Loucy (cell line): ENCODE results near the gene FLVCR1.
"Not testable (repeated sequence)": the region's sequence is repeated elsewhere in the genome, so short reads cannot be mapped to it uniquely, and the experiment has no call there.

Experiments
- H2AFZ ChIP-seq: fragments of 200-600 bp; sonication (generic); 2 replicates; pipeline ENCODE4 v1.6.0; 2016; ENCODE audit warnings: antibody characterized with exemption, mild to moderate bottlenecking, low read length, moderate library complexity
- H3F3A ChIP-seq: fragments of 200-600 bp; 2 replicates; pipeline ENCODE4 v1.6.0; 2016; ENCODE audit warnings: antibody characterized with exemption, low read depth, mild to moderate bottlenecking
- H3K27me3 ChIP-seq: fragments of 200-600 bp; sonication (generic); 2 replicates; pipeline ENCODE4 v1.6.1; 2014; ENCODE audit warnings: low read length, mild to moderate bottlenecking; ENCODE audit not compliant: insufficient read depth, poor library complexity, severe bottlenecking
- H3K36me3 ChIP-seq: fragments of 200-600 bp; sonication (generic); 2 replicates; pipeline ENCODE4 v1.6.1; 2016; ENCODE audit warnings: low read length; ENCODE audit not compliant: insufficient read depth
- H3K4me1 ChIP-seq: fragments of 200-600 bp; sonication (generic); 2 replicates; pipeline ENCODE4 v1.5.1; 2014; ENCODE audit warnings: low read length, mild to moderate bottlenecking; ENCODE audit not compliant: insufficient read depth, poor library complexity, severe bottlenecking
- H3K4me2 ChIP-seq: fragments of 200-600 bp; sonication (generic); 2 replicates; pipeline ENCODE4 v1.6.0; 2014; ENCODE audit warnings: antibody characterized with exemption, low read length, low read depth, mild to moderate bottlenecking; ENCODE audit not compliant: poor library complexity, severe bottlenecking
- H3K4me3 ChIP-seq: fragments of 200-600 bp; sonication (generic); 2 replicates; pipeline ENCODE4 v1.5.1; 2014; ENCODE audit warnings: low read length, mild to moderate bottlenecking, mixed read lengths; ENCODE audit not compliant: poor library complexity, severe bottlenecking
- H3K79me2 ChIP-seq: fragments of 200-600 bp; sonication (generic); 2 replicates; pipeline ENCODE4 v1.6.1; 2014; ENCODE audit warnings: low read length; ENCODE audit not compliant: insufficient read depth
- H3K9ac ChIP-seq: fragments of 200-600 bp; sonication (generic); 2 replicates; pipeline ENCODE4 v1.6.0; 2014; ENCODE audit warnings: mild to moderate bottlenecking, low read depth, low read length, moderate library complexity; ENCODE audit not compliant: poor library complexity, severe bottlenecking
- H3K9me2 ChIP-seq: fragments of 200-600 bp; sonication (generic); replicated peaks from 2 replicates; pipeline ENCODE4 v1.6.1; 2016; ENCODE audit warnings: low read depth, low read length, mixed read lengths
- H3K9me3 ChIP-seq: fragments of 200-600 bp; sonication (generic); 2 replicates; pipeline ENCODE4 v1.6.1; 2014; ENCODE audit warnings: mild to moderate bottlenecking, antibody characterized with exemption, low read length, low read depth; ENCODE audit not compliant: insufficient read depth
- H4K20me1 ChIP-seq: fragments of 200-600 bp; sonication (generic); 2 replicates; pipeline ENCODE4 v1.6.0; 2014; ENCODE audit warnings: antibody characterized with exemption, low read length, mild to moderate bottlenecking; ENCODE audit not compliant: insufficient read depth, poor library complexity, severe bottlenecking
- CTCF ChIP-seq: fragments of 200-600 bp; sonication (generic); conservative IDR thresholded peaks from 2 replicates; pipeline ENCODE4 v1.5.1; 2014; ENCODE audit warnings: mild to moderate bottlenecking, antibody characterized with exemption, low read length
- EZH2phosphoT487 ChIP-seq: fragments of 200-600 bp; IDR thresholded peaks from 2 replicates; pipeline ENCODE4 v1.6.1; 2018; ENCODE audit warnings: antibody characterized with exemption, mild to moderate bottlenecking, moderate library complexity, borderline replicate concordance

The FLVCR1 gene

DNA sequence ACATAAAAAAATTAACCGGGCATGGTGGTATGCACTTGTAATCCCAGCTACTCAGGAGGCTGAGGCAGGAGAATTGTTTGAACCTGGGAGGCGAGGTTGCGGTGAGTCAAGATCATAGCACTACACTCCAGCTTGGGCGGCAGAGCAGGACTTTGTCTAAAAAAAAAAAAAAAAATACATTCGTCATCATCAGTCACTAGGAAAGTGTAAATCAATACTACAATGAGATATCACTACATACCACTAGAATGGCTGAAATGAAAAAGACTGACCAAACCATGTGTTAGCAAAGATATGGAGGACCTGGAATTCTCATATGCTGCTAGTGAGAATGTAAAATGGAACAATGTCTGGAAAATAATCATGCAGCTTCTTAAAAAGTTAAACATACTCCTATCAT, 19.9 kb upstream of the FLVCR1 start:
- TF ChIP-seq EZH2phosphoT487 (no peak), CTCF (no peak)
- no peaks in the 10 kb centered on the region for H3K9me2 ChIP-seq
- H4K20me1 ChIP-seq = no peaks in the 10 kb centered on the region
- H3K4me3 ChIP-seq = no peak overlapping the region
- H2AFZ ChIP-seq = no peak overlapping the region
- H3K79me2 ChIP-seq = no peaks in the 10 kb centered on the region
- H3K4me1 ChIP-seq = no peaks in the 10 kb centered on the region
- H3K4me2 ChIP-seq = no peak overlapping the region
- no peak overlapping the region for H3K9ac ChIP-seq
- H3K9me3 ChIP-seq = no peaks in the 10 kb centered on the region
- H3K27me3 ChIP-seq = no peaks in the 10 kb centered on the region
- H3K36me3 ChIP-seq = no peaks in the 10 kb centered on the region
- H3F3A ChIP-seq = no peaks in the 10 kb centered on the region

GRCh38 chr1:212844521-212844920, 13.6 kb upstream of the FLVCR1 start:
- not testable (repeated sequence) for H3K27me3 ChIP-seq, H3K79me2 ChIP-seq, H3K4me1 ChIP-seq, H3K4me3 ChIP-seq, H3F3A ChIP-seq, H3K9me2 ChIP-seq, H4K20me1 ChIP-seq, H2AFZ ChIP-seq, H3K9me3 ChIP-seq, H3K36me3 ChIP-seq, H3K4me2 ChIP-seq, H3K9ac ChIP-seq

DNA sequence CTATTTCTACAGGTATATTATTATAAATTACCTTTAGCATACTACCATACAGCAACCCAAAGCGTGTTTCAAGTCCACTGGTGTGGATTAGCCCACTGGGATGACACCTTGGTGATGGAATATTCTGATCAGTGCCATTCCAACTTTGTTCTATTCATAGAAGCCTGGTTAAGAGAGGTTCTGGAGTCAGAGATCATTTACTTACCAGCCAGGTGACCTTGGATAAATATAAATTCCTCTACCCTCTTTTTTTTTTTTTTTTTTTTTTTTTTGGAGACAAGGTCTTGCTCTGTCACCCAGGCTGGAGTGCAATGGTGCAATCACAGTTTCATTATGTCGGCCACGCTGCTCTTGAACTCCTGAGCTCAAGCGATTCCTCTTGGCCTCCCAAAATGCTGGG, 10.5 kb upstream of the FLVCR1 start, which contains the start of gene SPATA45:
SPATA45 (minus strand) TSS at position 101 of the 400 bp plus-strand sequence. CDS start 11,500 bp downstream, outside the sequence.
- Histone ChIP-seq H3K4me3 (no peak within 1 kb of the TSS), H3K4me1 (no peaks in the 10 kb centered on the region), H4K20me1 (no peaks in the 10 kb centered on the region), H3K9me3 (no peaks in the 10 kb centered on the region), H3K9ac (no peak within 1 kb of the TSS), H3K27me3 (no peaks in the 10 kb centered on the region), H3K9me2 (no peaks in the 10 kb centered on the region), H2AFZ (no peak within 1 kb of the TSS), H3F3A (no peaks in the 10 kb centered on the region), H3K36me3 (no peaks in the 10 kb centered on the region), H3K79me2 (no peaks in the 10 kb centered on the region), H3K4me2 (no peak within 1 kb of the TSS)
- TF ChIP-seq CTCF (no peak), EZH2phosphoT487 (no peak)

GRCh38 chr1:212852105-212852688, 5.9 kb upstream of the FLVCR1 start:
- no peaks in the 10 kb centered on the region for H3K36me3 ChIP-seq
- H2AFZ ChIP-seq = no peak overlapping the region
- no peaks in the 10 kb centered on the region for H3K9me3 ChIP-seq
- no peaks in the 10 kb centered on the region for H3K27me3 ChIP-seq
- H3K4me1 ChIP-seq = peaks cover 11% of the 10 kb centered on the region
- no peak overlapping the region for H3K9ac ChIP-seq
- TF ChIP-seq CTCF = no peak
- no peak for TF ChIP-seq EZH2phosphoT487
- no peaks in the 10 kb centered on the region for H3F3A ChIP-seq
- no peaks in the 10 kb centered on the region for H3K9me2 ChIP-seq
- H3K4me2 ChIP-seq = no peak overlapping the region
- peaks cover 13% of the 10 kb centered on the region for H3K79me2 ChIP-seq
- H4K20me1 ChIP-seq = no peaks in the 10 kb centered on the region
- H3K4me3 ChIP-seq = no peak overlapping the region
